ENCODE results near the gene LIMS1.
"Not testable (repeated sequence)": the region's sequence is repeated elsewhere in the genome, so short reads cannot be mapped to it uniquely, and the experiment has no call there.

- not testable (repeated sequence) for TF ChIP-seq POLR2A, CTCF (IDR thresholded peaks at IDR 0.05)
These were observed 124.3 kb downstream of the LIMS1 start for GRCh38 chr2:108658553-108658952.
